GM23338 (cell line): ENCODE measurements around the gene ACOT6. TPM values are rescaled to one million over a fixed set of nuclear protein-coding genes. Genes with fewer than 3 reads are reported as not detected.

Experiments
- ATAC-seq: fragments of 200-7000 bp; cut with Tn5 transposase; 3 replicates; pipeline ENCODE4 v1.9.1; 2020
- DNase-seq: peaks from one replicate; pipeline ENCODE4 v3.0.0-alpha.2; 2015; ENCODE audit warnings: low spot score
- H2AFZ ChIP-seq: fragments of 200-600 bp; sonication (generic); 2 replicates; pipeline ENCODE4 v1.8.0; 2016; ENCODE audit warnings: antibody characterized with exemption, mild to moderate bottlenecking, moderate library complexity
- H3F3A ChIP-seq: fragments of 200-600 bp; sonication (generic); replicated peaks from 2 replicates; pipeline ENCODE4 v1.8.0; 2017; ENCODE audit warnings: antibody characterized with exemption, mixed run types, low read depth
- H3K27ac ChIP-seq: fragments of 200-600 bp; sonication (generic); 2 replicates; pipeline ENCODE4 v1.6.1; 2016; ENCODE audit warnings: low read depth
- H3K27me3 ChIP-seq: fragments of 200-600 bp; sonication (generic); 2 replicates; pipeline ENCODE4 v1.8.0; 2016; ENCODE audit warnings: mild to moderate bottlenecking, mixed run types, moderate library complexity; ENCODE audit not compliant: insufficient read depth
- H3K36me3 ChIP-seq: fragments of 200-600 bp; sonication (generic); 2 replicates; pipeline ENCODE4 v1.8.0; 2016; ENCODE audit warnings: mild to moderate bottlenecking; ENCODE audit not compliant: insufficient read depth
- H3K4me1 ChIP-seq: fragments of 200-600 bp; sonication (generic); 2 replicates; pipeline ENCODE4 v1.8.0; 2016; ENCODE audit warnings: mild to moderate bottlenecking, moderate library complexity; ENCODE audit not compliant: insufficient read depth
- H3K4me2 ChIP-seq: fragments of 200-600 bp; sonication (generic); 2 replicates; pipeline ENCODE4 v1.7.1; 2017; ENCODE audit warnings: mixed run types
- H3K4me3 ChIP-seq: fragments of 200-600 bp; sonication (generic); 2 replicates; pipeline ENCODE4 v1.6.1; 2016; ENCODE audit warnings: mixed run types
- H3K79me2 ChIP-seq: fragments of 200-600 bp; sonication (generic); replicated peaks from 2 replicates; pipeline ENCODE4 v1.8.0; 2017; ENCODE audit warnings: mild to moderate bottlenecking; ENCODE audit not compliant: insufficient read depth
- H3K9me2 ChIP-seq: fragments of 200-600 bp; sonication (generic); 2 replicates; pipeline ENCODE4 v1.8.0; 2017; ENCODE audit not compliant: insufficient read depth
- H4K20me1 ChIP-seq: fragments of 200-600 bp; sonication (generic); replicated peaks from 2 replicates; pipeline ENCODE4 v1.8.0; 2017; ENCODE audit warnings: mild to moderate bottlenecking; ENCODE audit not compliant: insufficient read depth
- H3K27ac Mint-ChIP-seq: 2 replicates; pipeline ENCODE4 v1.8.0; 2020; ENCODE audit warnings: inconsistent platforms, mild to moderate bottlenecking, moderate library complexity, mixed read lengths
- H3K27me3 Mint-ChIP-seq: 3 replicates; pipeline ENCODE4 v1.8.0; 2022; ENCODE audit warnings: low read depth, mild to moderate bottlenecking, moderate library complexity, mixed read lengths, inconsistent platforms; ENCODE audit not compliant: insufficient read depth, poor library complexity
- H3K36me3 Mint-ChIP-seq: 3 replicates; pipeline ENCODE4 v1.8.0; 2021; ENCODE audit warnings: low read depth, mild to moderate bottlenecking, inconsistent platforms, moderate library complexity, mixed read lengths
- H3K4me1 Mint-ChIP-seq: 3 replicates; pipeline ENCODE4 v1.8.0; 2020; ENCODE audit warnings: mild to moderate bottlenecking, inconsistent platforms, mixed read lengths
- H3K4me3 Mint-ChIP-seq: 3 replicates; pipeline ENCODE4 v1.8.0; 2021; ENCODE audit warnings: moderate library complexity, mild to moderate bottlenecking, inconsistent platforms, mixed read lengths
- H3K9me3 Mint-ChIP-seq: 3 replicates; pipeline ENCODE4 v1.8.0; 2020; ENCODE audit warnings: moderate library complexity, mild to moderate bottlenecking, inconsistent platforms, mixed read lengths
- CREB1 ChIP-seq: fragments of 250-450 bp; sonication (Bioruptor Pico); IDR thresholded peaks from 2 replicates; pipeline ENCODE4 v1.5.0; 2020; ENCODE audit warnings: low read depth, mild to moderate bottlenecking, moderate library complexity
- ETS1 ChIP-seq: IDR thresholded peaks from 2 replicates; pipeline ENCODE4 v1.6.1; 2016; ENCODE audit warnings: antibody characterized with exemption
- EZH2 ChIP-seq: fragments of 200-600 bp; sonication (generic); IDR thresholded peaks from one replicate; pipeline ENCODE4 v1.8.0; 2017; ENCODE audit warnings: antibody characterized with exemption, mild to moderate bottlenecking, low read depth; ENCODE audit not compliant: unreplicated experiment
- JUNB ChIP-seq: IDR thresholded peaks from one replicate; pipeline ENCODE4 v1.6.1; 2016; ENCODE audit warnings: antibody characterized with exemption; ENCODE audit not compliant: unreplicated experiment
- NANOG ChIP-seq: IDR thresholded peaks from 2 replicates; pipeline ENCODE4 v1.6.1; 2016; ENCODE audit warnings: antibody characterized with exemption, borderline replicate concordance
- REST ChIP-seq: IDR thresholded peaks from one replicate; pipeline ENCODE4 v1.6.1; 2018; ENCODE audit warnings: antibody characterized with exemption; ENCODE audit not compliant: unreplicated experiment
- STAT1 ChIP-seq: IDR thresholded peaks from one replicate; pipeline ENCODE4 v1.6.1; 2016; ENCODE audit warnings: antibody characterized with exemption; ENCODE audit not compliant: unreplicated experiment
- ZNF114 ChIP-seq: fragments of 250-450 bp; sonication (Bioruptor Pico); IDR thresholded peaks from 2 replicates; pipeline ENCODE4 v1.5.0; 2020; ENCODE audit warnings: mild to moderate bottlenecking, moderate library complexity
- ZNF331 ChIP-seq: fragments of 250-450 bp; sonication (Bioruptor Pico); IDR thresholded peaks from 2 replicates; pipeline ENCODE4 v1.5.0; 2020; ENCODE audit warnings: low read depth, mild to moderate bottlenecking, moderate library complexity
- polyA plus RNA-seq: library from polyadenylated mRNA; unstranded; fragments of >200 nt; fragmentation: Nextera tagmentation; extraction: Ambion mirVana; gene quantifications from 2 replicates; pipeline ENCODE4 v1.2.1, GENCODE V29; 2016
- total RNA-seq: library from RNA; depleted of rRNA; stranded (reverse); fragments of >200 nt; shearing (Covaris generic); gene quantifications from 2 replicates; pipeline ENCODE4 v1.2.3, GENCODE V29; 2014
- TF ChIP-seq, protein P1 (sequence below): fragments of 250-450 bp; sonication (Bioruptor Pico); IDR thresholded peaks from 2 replicates; pipeline ENCODE4 v1.5.0; 2020; ENCODE audit warnings: mild to moderate bottlenecking, moderate library complexity

The ACOT6 gene
- total and polyA plus RNA-seq, 2 experiments from 2014 or later, result 0.44 to 0.83 TPM

- TF ChIP-seq STAT1 (no peak), ZNF331 (no peak), REST (no peak), ZNF114 (CRISPR knock-in tag) (no peak), CREB1 (CRISPR knock-in tag) (no peak)
These were observed 52.8 kb downstream of the ACOT6 start (continued) for GRCh38 chr14:73665130-73665529.

DNA sequence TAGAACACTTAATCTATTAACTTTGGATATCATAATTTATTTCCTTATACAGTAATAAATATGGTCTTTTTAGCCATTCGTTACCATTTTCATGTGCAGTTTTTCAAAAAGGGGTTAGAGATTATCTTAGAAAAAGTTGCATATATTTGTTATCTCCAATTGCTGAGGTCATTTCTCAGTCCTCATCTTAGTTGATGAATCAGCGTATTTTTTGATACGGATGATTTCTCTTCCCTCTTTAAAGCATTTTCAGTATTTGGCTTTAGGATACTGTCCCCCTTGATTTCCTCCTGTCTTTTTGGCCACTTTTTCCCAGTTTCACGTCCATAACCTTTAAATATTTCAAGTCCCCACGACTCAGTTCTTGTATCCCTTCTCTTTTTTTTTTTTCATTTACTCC lies 54.3 kb downstream of the ACOT6 start:
- no peaks in the 10 kb centered on the region for H3K4me1 ChIP-seq
- no peaks in the 10 kb centered on the region for H3K9me2 ChIP-seq
- H3K79me2 ChIP-seq, result no peaks in the 10 kb centered on the region
- Mint-ChIP-seq H3K27me3 (peaks cover 6% of the 10 kb centered on the region), H3K27ac (peak overlapping the region; percentile 81), H3K4me3 (no peak overlapping the region), H3K36me3 (peaks cover 9% of the 10 kb centered on the region; the same call in 2 of the 3 replicates), H3K9me3 (no peaks in the 10 kb centered on the region), H3K4me1 (no peaks in the 10 kb centered on the region)
- DNase-seq (no peak), ATAC-seq (no peak)
- H3F3A ChIP-seq, result no peaks in the 10 kb centered on the region
- H3K27ac ChIP-seq, result no peak overlapping the region
- no peak overlapping the region for H2AFZ ChIP-seq
- no peaks in the 10 kb centered on the region for H4K20me1 ChIP-seq
- no peak overlapping the region for H3K4me3 ChIP-seq
- H3K4me2 ChIP-seq, result no peak overlapping the region
- H3K27me3 ChIP-seq, result no peaks in the 10 kb centered on the region
- no peaks in the 10 kb centered on the region for H3K36me3 ChIP-seq
- TF ChIP-seq EZH2, result no peak
- TF ChIP-seq ZNF114 (CRISPR knock-in tag), result no peak
- no peak for TF ChIP-seq STAT1
- TF ChIP-seq ETS1, result no peak
- TF ChIP-seq, protein P1, sequence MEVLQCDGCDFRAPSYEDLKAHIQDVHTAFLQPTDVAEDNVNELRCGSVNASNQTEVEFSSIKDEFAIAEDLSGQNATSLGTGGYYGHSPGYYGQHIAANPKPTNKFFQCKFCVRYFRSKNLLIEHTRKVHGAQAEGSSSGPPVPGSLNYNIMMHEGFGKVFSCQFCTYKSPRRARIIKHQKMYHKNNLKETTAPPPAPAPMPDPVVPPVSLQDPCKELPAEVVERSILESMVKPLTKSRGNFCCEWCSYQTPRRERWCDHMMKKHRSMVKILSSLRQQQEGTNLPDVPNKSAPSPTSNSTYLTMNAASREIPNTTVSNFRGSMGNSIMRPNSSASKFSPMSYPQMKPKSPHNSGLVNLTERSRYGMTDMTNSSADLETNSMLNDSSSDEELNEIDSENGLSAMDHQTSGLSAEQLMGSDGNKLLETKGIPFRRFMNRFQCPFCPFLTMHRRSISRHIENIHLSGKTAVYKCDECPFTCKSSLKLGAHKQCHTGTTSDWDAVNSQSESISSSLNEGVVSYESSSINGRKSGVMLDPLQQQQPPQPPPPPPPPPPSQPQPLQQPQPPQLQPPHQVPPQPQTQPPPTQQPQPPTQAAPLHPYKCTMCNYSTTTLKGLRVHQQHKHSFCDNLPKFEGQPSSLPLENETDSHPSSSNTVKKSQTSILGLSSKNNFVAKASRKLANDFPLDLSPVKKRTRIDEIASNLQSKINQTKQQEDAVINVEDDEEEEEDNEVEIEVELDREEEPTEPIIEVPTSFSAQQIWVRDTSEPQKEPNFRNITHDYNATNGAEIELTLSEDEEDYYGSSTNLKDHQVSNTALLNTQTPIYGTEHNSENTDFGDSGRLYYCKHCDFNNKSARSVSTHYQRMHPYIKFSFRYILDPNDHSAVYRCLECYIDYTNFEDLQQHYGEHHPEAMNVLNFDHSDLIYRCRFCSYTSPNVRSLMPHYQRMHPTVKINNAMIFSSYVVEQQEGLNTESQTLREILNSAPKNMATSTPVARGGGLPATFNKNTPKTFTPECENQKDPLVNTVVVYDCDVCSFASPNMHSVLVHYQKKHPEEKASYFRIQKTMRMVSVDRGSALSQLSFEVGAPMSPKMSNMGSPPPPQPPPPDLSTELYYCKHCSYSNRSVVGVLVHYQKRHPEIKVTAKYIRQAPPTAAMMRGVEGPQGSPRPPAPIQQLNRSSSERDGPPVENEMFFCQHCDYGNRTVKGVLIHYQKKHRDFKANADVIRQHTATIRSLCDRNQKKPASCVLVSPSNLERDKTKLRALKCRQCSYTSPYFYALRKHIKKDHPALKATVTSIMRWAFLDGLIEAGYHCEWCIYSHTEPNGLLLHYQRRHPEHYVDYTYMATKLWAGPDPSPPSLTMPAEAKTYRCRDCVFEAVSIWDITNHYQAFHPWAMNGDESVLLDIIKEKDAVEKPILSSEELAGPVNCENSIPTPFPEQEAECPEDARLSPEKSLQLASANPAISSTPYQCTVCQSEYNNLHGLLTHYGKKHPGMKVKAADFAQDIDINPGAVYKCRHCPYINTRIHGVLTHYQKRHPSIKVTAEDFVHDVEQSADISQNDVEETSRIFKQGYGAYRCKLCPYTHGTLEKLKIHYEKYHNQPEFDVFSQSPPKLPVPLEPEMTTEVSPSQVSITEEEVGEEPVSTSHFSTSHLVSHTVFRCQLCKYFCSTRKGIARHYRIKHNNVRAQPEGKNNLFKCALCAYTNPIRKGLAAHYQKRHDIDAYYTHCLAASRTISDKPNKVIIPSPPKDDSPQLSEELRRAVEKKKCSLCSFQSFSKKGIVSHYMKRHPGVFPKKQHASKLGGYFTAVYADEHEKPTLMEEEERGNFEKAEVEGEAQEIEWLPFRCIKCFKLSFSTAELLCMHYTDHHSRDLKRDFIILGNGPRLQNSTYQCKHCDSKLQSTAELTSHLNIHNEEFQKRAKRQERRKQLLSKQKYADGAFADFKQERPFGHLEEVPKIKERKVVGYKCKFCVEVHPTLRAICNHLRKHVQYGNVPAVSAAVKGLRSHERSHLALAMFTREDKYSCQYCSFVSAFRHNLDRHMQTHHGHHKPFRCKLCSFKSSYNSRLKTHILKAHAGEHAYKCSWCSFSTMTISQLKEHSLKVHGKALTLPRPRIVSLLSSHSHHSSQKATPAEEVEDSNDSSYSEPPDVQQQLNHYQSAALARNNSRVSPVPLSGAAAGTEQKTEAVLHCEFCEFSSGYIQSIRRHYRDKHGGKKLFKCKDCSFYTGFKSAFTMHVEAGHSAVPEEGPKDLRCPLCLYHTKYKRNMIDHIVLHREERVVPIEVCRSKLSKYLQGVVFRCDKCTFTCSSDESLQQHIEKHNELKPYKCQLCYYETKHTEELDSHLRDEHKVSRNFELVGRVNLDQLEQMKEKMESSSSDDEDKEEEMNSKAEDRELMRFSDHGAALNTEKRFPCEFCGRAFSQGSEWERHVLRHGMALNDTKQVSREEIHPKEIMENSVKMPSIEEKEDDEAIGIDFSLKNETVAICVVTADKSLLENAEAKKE, result no peak
- no peak for TF ChIP-seq CREB1 (CRISPR knock-in tag)
- no peak for TF ChIP-seq JUNB
- no peak for TF ChIP-seq ZNF331
- no peak for TF ChIP-seq NANOG
- TF ChIP-seq REST, result no peak
